Tracheal epithelial cell (primary cell): Measurements from ENCODE around the gene TECPR1. TPM values are rescaled to one million over a fixed set of nuclear protein-coding genes. Genes with fewer than 3 reads are reported as not detected.

Experiments used
- total RNA-seq: library from RNA; depleted of rRNA; stranded (reverse); fragments of >200 nt; gene quantifications from 2 replicates; pipeline ENCODE4 v1.2.1, GENCODE V29; 2014

TECPR1 gene
- 6.4 and 17.1 TPM in 2 replicates for total RNA-seq

GRCh38 chr7:98251601-98252424, at the start of gene TECPR1:
Gene TECPR1 (minus strand): TSS chr7:98252232. CDS start chr7:98246146, 6,086 bp downstream.

GRCh38 chr7:98280791-98281756, 29.0 kb upstream of the TECPR1 start, which contains the start of gene BRI3:
Gene BRI3 (plus strand): TSS chr7:98281686. CDS start chr7:98281796, 110 bp downstream.

GRCh38 chr7:98211221-98211675, 40.8 kb downstream of the TECPR1 start, which contains the start of gene BHLHA15:
Gene BHLHA15 (plus strand): TSS chr7:98211439. CDS start chr7:98212310, 871 bp downstream.

Other genes with a start within 250 kb of the TECPR1 start
- 13.0 and 14.9 TPM in 2 replicates for gene LMTK2, start 145.4 kb downstream of the TECPR1 start, total RNA-seq
- gene BHLHA15, start 40.8 kb downstream of the TECPR1 start, total RNA-seq = 0.85 and 3.4 TPM in 2 replicates
- gene BRI3, start 29.5 kb upstream of the TECPR1 start, total RNA-seq = 24.8 and 36.9 TPM in 2 replicates
- 21.9 and 25.6 TPM in 2 replicates for gene BAIAP2L1, start 148.9 kb upstream of the TECPR1 start, total RNA-seq